Glutamatergic neuron (in vitro differentiated cells): Measurements from ENCODE around the gene NANP. TPM values are rescaled to one million over a fixed set of nuclear protein-coding genes. Genes with fewer than 3 reads are reported as not detected.
"Not testable (repeated sequence)": the region's sequence is repeated elsewhere in the genome, so short reads cannot be mapped to it uniquely, and the experiment has no call there.

Experiments
- DNase-seq: peaks from one replicate; pipeline ENCODE4 v3.0.0; 2022
- H3K27ac Mint-ChIP-seq: one replicate; pipeline ENCODE4 v1.8.0; 2020; ENCODE audit warnings: mild to moderate bottlenecking, mixed read lengths, inconsistent platforms; ENCODE audit not compliant: unreplicated experiment
- H3K27me3 Mint-ChIP-seq: one replicate; pipeline ENCODE4 v1.8.0; 2020; ENCODE audit warnings: mild to moderate bottlenecking, moderate library complexity, mixed read lengths, inconsistent platforms; ENCODE audit not compliant: unreplicated experiment
- H3K36me3 Mint-ChIP-seq: one replicate; pipeline ENCODE4 v1.8.0; 2020; ENCODE audit warnings: mild to moderate bottlenecking, mixed read lengths, inconsistent platforms; ENCODE audit not compliant: unreplicated experiment
- H3K4me1 Mint-ChIP-seq: one replicate; pipeline ENCODE4 v1.8.0; 2020; ENCODE audit warnings: mild to moderate bottlenecking, low read depth, mixed read lengths, inconsistent platforms; ENCODE audit not compliant: unreplicated experiment
- H3K4me3 Mint-ChIP-seq: one replicate; pipeline ENCODE4 v1.8.0; 2020; ENCODE audit warnings: mild to moderate bottlenecking, mixed read lengths, inconsistent platforms; ENCODE audit not compliant: unreplicated experiment
- H3K9me3 Mint-ChIP-seq: one replicate; pipeline ENCODE4 v1.8.0; 2020; ENCODE audit warnings: mild to moderate bottlenecking, moderate library complexity, mixed read lengths, inconsistent platforms; ENCODE audit not compliant: unreplicated experiment
- total RNA-seq: library from RNA; stranded (reverse); fragmentation: NEBNext Ultra II Directional; extraction: Animal tissue kit (Norgen Biotek cat#: 25700); gene quantifications from one replicate; pipeline ENCODE4 v1.2.1, GENCODE V29; 2021; ENCODE audit not compliant: unreplicated experiment
- TF ChIP-seq, protein P1 (sequence below): fragments of 200-600 bp; sonication (generic); IDR thresholded peaks from one replicate; pipeline ENCODE4 v1.5.0; 2021; ENCODE audit not compliant: partially characterized antibody, unreplicated experiment

The NANP gene
- total RNA-seq, 1 donor from 2014 or later: 1.4 TPM

DNA sequence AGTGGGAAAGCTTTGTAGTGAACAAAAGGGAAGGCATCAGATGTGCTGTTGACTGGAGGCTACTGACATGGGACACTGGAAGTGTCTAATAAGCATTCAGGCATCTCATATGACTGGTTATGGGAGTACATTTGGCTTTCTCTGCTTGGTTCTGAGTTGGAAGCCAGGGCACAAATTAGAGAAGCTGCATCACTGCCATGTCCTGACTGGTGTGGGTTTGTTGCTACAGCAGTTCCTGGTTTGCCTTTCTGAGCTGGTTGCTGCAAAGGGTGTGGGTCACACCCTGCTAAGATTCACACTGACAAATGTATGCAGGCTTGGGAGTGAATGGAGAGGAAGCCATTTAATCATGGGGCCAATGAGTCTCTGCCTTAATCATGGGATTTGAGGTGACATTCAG, 36.2 kb upstream of the NANP start:
- TF ChIP-seq, protein P1, sequence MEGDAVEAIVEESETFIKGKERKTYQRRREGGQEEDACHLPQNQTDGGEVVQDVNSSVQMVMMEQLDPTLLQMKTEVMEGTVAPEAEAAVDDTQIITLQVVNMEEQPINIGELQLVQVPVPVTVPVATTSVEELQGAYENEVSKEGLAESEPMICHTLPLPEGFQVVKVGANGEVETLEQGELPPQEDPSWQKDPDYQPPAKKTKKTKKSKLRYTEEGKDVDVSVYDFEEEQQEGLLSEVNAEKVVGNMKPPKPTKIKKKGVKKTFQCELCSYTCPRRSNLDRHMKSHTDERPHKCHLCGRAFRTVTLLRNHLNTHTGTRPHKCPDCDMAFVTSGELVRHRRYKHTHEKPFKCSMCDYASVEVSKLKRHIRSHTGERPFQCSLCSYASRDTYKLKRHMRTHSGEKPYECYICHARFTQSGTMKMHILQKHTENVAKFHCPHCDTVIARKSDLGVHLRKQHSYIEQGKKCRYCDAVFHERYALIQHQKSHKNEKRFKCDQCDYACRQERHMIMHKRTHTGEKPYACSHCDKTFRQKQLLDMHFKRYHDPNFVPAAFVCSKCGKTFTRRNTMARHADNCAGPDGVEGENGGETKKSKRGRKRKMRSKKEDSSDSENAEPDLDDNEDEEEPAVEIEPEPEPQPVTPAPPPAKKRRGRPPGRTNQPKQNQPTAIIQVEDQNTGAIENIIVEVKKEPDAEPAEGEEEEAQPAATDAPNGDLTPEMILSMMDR: no peak
- Mint-ChIP-seq H3K27ac (no peak overlapping the region), H3K36me3 (no peaks in the 10 kb centered on the region), H3K4me1 (no peaks in the 10 kb centered on the region), H3K27me3 (no peaks in the 10 kb centered on the region), H3K9me3 (no peaks in the 10 kb centered on the region), H3K4me3 (no peak overlapping the region)
- no peak for DNase-seq

DNA sequence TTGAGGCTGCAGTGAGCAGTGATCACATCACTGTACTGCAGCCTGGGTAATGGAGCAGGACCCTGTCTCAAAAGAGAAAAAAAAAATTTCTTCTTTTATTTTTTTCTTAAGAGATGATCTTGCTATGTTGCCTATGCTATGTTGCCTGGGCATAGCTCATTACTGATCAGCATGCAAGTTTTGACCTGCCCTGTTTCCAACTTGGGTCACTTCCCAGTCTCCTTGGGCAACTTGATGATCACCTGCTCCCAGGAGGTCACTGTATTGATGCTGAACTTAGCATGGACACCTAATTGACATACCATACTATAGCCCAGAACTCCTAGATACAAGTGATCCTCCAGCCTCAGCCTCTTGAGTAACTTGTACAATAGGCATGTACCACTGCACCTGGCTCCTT, 30.7 kb upstream of the NANP start:
- Mint-ChIP-seq H3K4me3 (no peak overlapping the region), H3K36me3 (no peaks in the 10 kb centered on the region), H3K27me3 (no peaks in the 10 kb centered on the region), H3K27ac (no peak overlapping the region), H3K4me1 (no peaks in the 10 kb centered on the region), H3K9me3 (peaks cover 1% of the 10 kb centered on the region)
- no peak for DNase-seq
- TF ChIP-seq, protein P1: no peak

DNA sequence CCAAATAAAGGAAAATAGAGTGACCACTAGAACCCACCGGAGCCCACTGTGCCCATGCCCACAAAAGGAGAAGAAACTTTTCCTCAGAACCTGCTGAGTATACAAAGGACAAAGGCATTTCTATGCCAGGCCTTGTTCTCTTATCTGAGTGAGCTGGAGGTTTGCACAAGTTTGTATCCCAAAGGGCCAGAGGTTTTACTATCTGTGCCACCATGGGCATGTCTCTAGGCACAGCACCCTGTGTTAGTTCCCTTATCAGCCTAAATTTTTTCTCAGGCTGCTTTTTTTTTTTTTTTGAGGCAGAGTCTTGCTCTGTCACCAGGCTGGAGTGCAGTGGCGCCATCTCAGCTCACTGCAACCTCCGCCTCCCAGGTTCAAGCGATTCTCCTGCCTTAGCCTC, 29.1 kb upstream of the NANP start:
- not testable (repeated sequence) for DNase-seq, H3K36me3 Mint-ChIP-seq, H3K4me3 Mint-ChIP-seq, H3K27ac Mint-ChIP-seq, H3K27me3 Mint-ChIP-seq, H3K9me3 Mint-ChIP-seq, H3K4me1 Mint-ChIP-seq

DNA sequence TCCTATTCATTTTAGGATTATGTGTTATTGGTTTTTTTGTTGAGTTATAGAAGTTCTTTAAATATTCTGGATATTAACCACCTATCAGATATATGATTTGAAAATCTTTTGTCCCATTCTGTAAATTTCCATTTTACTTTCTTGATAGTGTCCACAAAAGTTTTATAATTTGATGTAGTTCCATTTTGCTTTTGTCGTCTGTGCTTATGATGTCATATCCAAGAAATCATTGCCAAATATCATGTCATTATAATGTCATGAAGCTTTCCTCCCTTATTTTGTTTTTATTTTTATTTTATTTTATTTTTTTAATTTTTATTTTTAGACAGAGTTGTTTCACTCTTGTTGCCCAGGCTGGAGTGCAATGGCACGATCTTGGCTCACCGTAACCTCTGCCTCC, 21.0 kb upstream of the NANP start:
- Mint-ChIP-seq H3K27me3 (no peaks in the 10 kb centered on the region), H3K4me1 (no peaks in the 10 kb centered on the region), H3K9me3 (no peaks in the 10 kb centered on the region), H3K36me3 (peaks cover 4% of the 10 kb centered on the region), H3K4me3 (no peak overlapping the region), H3K27ac (no peak overlapping the region)
- no peak for DNase-seq
- TF ChIP-seq, protein P1: no peak

DNA sequence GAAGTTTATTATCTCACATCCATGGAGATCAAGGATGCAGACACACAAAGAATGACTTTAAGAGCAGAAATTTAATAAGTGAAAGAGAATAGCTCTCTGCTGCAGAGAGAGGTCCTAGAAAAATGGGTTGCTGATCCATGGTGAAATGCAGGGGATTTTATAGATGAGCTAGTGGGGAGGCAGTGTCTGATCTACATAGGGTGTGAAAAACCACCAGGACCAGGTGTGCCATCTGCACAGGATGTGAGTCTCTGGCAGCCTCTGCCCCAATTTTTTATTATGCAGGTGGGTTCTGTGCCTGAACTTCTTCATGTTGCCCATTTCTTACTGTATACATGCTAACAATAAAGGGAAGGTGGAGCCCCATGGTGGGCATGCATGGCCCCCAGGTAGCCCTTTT, 19.9 kb upstream of the NANP start:
- H3K9me3 Mint-ChIP-seq: no peaks in the 10 kb centered on the region
- no peak overlapping the region for H3K4me3 Mint-ChIP-seq
- TF ChIP-seq, protein P1: no peak
- no peak overlapping the region for H3K27ac Mint-ChIP-seq
- H3K4me1 Mint-ChIP-seq: no peaks in the 10 kb centered on the region
- H3K27me3 Mint-ChIP-seq: no peaks in the 10 kb centered on the region
- H3K36me3 Mint-ChIP-seq: peaks cover 4% of the 10 kb centered on the region
- DNase-seq: no peak

DNA sequence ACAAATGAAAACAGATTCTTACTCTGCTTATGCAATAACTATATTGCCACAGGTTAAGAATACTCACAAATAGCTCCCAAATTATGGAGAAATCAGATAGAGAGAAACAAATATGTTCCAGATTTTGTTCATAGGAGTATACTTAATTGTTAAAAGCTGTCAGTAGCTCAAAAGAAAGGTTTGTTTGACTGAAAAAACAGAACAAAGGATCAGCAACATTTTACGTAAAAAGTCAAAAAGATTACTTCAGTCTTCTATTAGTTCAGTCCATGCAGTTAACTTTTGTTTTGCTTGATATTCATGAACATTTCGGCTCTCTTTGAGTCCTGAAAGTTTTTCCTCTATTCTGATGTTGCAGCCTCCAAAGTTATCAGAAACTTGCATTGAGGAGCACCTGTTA, 13.4 kb upstream of the NANP start:
- H3K4me1 Mint-ChIP-seq: no peaks in the 10 kb centered on the region
- peaks cover 18% of the 10 kb centered on the region for H3K36me3 Mint-ChIP-seq
- no peak overlapping the region for H3K27ac Mint-ChIP-seq
- no peaks in the 10 kb centered on the region for H3K9me3 Mint-ChIP-seq
- no peak overlapping the region for H3K4me3 Mint-ChIP-seq
- no peak for DNase-seq
- TF ChIP-seq, protein P1: no peak
- no peaks in the 10 kb centered on the region for H3K27me3 Mint-ChIP-seq
